Measurements from ENCODE around the gene C17orf114.

C17orf114 gene

GRCh38 chr17:4823373-4824089 lies 21.4 kb upstream of the C17orf114 start:
- DNase-seq = no peak
- H3F3A ChIP-seq (ENCODE audit: insufficient read depth, low read length) = no peaks in the 10 kb centered on the region
- H3K79me2 ChIP-seq (ENCODE audit: low read length) = no peaks in the 10 kb centered on the region
- H3K4me3 ChIP-seq (ENCODE audit: low read length) = no peak overlapping the region
- no peaks in the 10 kb centered on the region for H3K36me3 ChIP-seq (replicated peaks; ENCODE audit: insufficient read depth, low read length)
- H2AFZ ChIP-seq (ENCODE audit: low read length) = no peak overlapping the region
- no peak overlapping the region for H3K27ac ChIP-seq (ENCODE audit: low read length)
- no peaks in the 10 kb centered on the region for H3K4me1 ChIP-seq (ENCODE audit: low read length)
- no peak overlapping the region for H3K4me2 ChIP-seq (ENCODE audit: low read depth, low read length)
- H3K9ac ChIP-seq (ENCODE audit: low read length) = no peak overlapping the region
- no peaks in the 10 kb centered on the region for H3K9me3 ChIP-seq (replicated peaks; ENCODE audit: insufficient read depth, low read length)
- H3K27me3 ChIP-seq (replicated peaks; ENCODE audit: insufficient read depth, low read length) = 0 out of 2 replicates have a peak, but pooled peaks cover under 1% of the 10 kb centered on the region
- no peaks in the 10 kb centered on the region for H4K20me1 ChIP-seq (ENCODE audit: insufficient read depth, low read length)
- H3K9me2 ChIP-seq (replicated peaks; ENCODE audit: insufficient read depth, low read length) = no peaks in the 10 kb centered on the region
- no peak for TF ChIP-seq CTCF (IDR thresholded peaks at IDR 0.05; ENCODE audit: low read length)
- no peak for TF ChIP-seq EZH2 (optimal IDR thresholded peaks at IDR 0.05; ENCODE audit: low read depth, low read length)
- no peak for TF ChIP-seq EZH2phosphoT487 (IDR thresholded peaks at IDR 0.05; ENCODE audit: low read length)

GRCh38 chr17:4822835-4823234 lies 20.7 kb upstream of the C17orf114 start:
- TF ChIP-seq EZH2 (optimal IDR thresholded peaks at IDR 0.05; ENCODE audit: low read depth, low read length) (no peak), CTCF (IDR thresholded peaks at IDR 0.05; ENCODE audit: low read length) (no peak), EZH2phosphoT487 (IDR thresholded peaks at IDR 0.05; ENCODE audit: low read length) (no peak)
- H3K27ac ChIP-seq (ENCODE audit: low read length) = no peak overlapping the region
- H3K36me3 ChIP-seq (replicated peaks; ENCODE audit: insufficient read depth, low read length) = no peaks in the 10 kb centered on the region
- no peaks in the 10 kb centered on the region for H4K20me1 ChIP-seq (ENCODE audit: insufficient read depth, low read length)
- H3K9me2 ChIP-seq (replicated peaks; ENCODE audit: insufficient read depth, low read length) = no peaks in the 10 kb centered on the region
- no peaks in the 10 kb centered on the region for H3K9me3 ChIP-seq (replicated peaks; ENCODE audit: insufficient read depth, low read length)
- H3K4me3 ChIP-seq (ENCODE audit: low read length) = no peak overlapping the region
- no peak overlapping the region for H2AFZ ChIP-seq (ENCODE audit: low read length)
- no peak for DNase-seq
- H3K4me1 ChIP-seq (ENCODE audit: low read length) = no peaks in the 10 kb centered on the region
- H3K27me3 ChIP-seq (replicated peaks; ENCODE audit: insufficient read depth, low read length) = no peaks in the 10 kb centered on the region
- no peak overlapping the region for H3K9ac ChIP-seq (ENCODE audit: low read length)
- no peaks in the 10 kb centered on the region for H3F3A ChIP-seq (ENCODE audit: insufficient read depth, low read length)
- H3K79me2 ChIP-seq (ENCODE audit: low read length) = no peaks in the 10 kb centered on the region
- no peak overlapping the region for H3K4me2 ChIP-seq (ENCODE audit: low read depth, low read length)

DNA sequence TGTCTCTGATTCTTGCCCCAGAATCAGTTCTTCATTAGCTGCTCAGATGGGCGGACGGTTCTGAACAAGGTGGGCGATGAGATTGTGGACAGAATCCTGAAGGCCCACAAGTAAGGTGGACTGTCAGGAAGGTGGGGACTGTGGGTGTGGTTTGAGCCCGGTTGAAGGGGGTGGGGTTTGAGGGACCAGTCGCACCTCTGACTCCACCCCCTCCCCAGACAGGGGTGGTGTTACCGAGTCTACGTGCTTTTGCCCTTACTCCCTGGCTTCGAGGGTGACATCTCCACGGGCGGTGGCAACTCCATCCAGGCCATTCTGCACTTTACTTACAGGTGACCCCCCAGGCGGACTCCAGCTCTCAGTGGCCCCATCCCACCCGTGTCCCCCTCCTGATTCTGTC lies 16.1 kb upstream of the C17orf114 start:
- TF ChIP-seq EZH2phosphoT487 (IDR thresholded peaks at IDR 0.05; ENCODE audit: low read length) (no peak), CTCF (IDR thresholded peaks at IDR 0.05; ENCODE audit: low read length) (no peak), EZH2 (optimal IDR thresholded peaks at IDR 0.05; ENCODE audit: low read depth, low read length) (no peak)
- H4K20me1 ChIP-seq (ENCODE audit: insufficient read depth, low read length) = no peaks in the 10 kb centered on the region
- H2AFZ ChIP-seq (ENCODE audit: low read length) = no peak overlapping the region
- H3K4me3 ChIP-seq (ENCODE audit: low read length) = no peak overlapping the region
- H3K27me3 ChIP-seq (replicated peaks; ENCODE audit: insufficient read depth, low read length) = no peaks in the 10 kb centered on the region
- no peaks in the 10 kb centered on the region for H3K4me1 ChIP-seq (ENCODE audit: low read length)
- no peaks in the 10 kb centered on the region for H3F3A ChIP-seq (ENCODE audit: insufficient read depth, low read length)
- H3K79me2 ChIP-seq (ENCODE audit: low read length) = no peaks in the 10 kb centered on the region
- no peak overlapping the region for H3K4me2 ChIP-seq (ENCODE audit: low read depth, low read length)
- no peaks in the 10 kb centered on the region for H3K9me2 ChIP-seq (replicated peaks; ENCODE audit: insufficient read depth, low read length)
- DNase-seq = no peak
- no peak overlapping the region for H3K27ac ChIP-seq (ENCODE audit: low read length)
- H3K36me3 ChIP-seq (replicated peaks; ENCODE audit: insufficient read depth, low read length) = no peaks in the 10 kb centered on the region
- H3K9ac ChIP-seq (ENCODE audit: low read length) = no peak overlapping the region
- H3K9me3 ChIP-seq (replicated peaks; ENCODE audit: insufficient read depth, low read length) = no peaks in the 10 kb centered on the region

Data from MM.1S (cell line).